Activated CD4-positive, alpha-beta T cell treated with anti-CD3 and anti-CD28 coated beads for 36 hours (primary cell): ENCODE measurements around the gene ZNF143. TPM values are rescaled to one million over a fixed set of nuclear protein-coding genes. Genes with fewer than 3 reads are reported as not detected.
A peak's percentile ranks its signal among the peaks of the same experiment; 100 is the strongest.

Experiments
- ATAC-seq: fragments of 200-7000 bp; cut with Tn5 transposase; one replicate; pipeline ENCODE4 v1.10.0; 2021; ENCODE audit warnings: mild to moderate bottlenecking, moderate library complexity
- CTCF ChIA-PET: fragments of 350-600 bp; sonication (Branson Sonifier 250); formaldehyde crosslinking; loops from one replicate; lab custom pipeline; 2021; ENCODE audit warnings: antibody characterized with exemption; lab: Charles Lee
- POLR2A ChIA-PET: fragments of 350-600 bp; sonication (Branson Sonifier 250); formaldehyde crosslinking; loops from one replicate; lab custom pipeline; 2021; ENCODE audit warnings: antibody characterized with exemption, inconsistent platforms; lab: Charles Lee
- DNase-seq: peaks from one replicate; pipeline ENCODE4 v3.0.0-alpha.2; 2020
- H3K27ac Mint-ChIP-seq: one replicate; pipeline ENCODE4 v1.8.0; 2021; ENCODE audit warnings: mixed read lengths
- H3K27me3 Mint-ChIP-seq: one replicate; pipeline ENCODE4 v1.8.0; 2021; ENCODE audit warnings: mixed read lengths
- H3K36me3 Mint-ChIP-seq: one replicate; pipeline ENCODE4 v1.8.0; 2021; ENCODE audit warnings: low read depth, mixed read lengths
- H3K4me1 Mint-ChIP-seq: one replicate; pipeline ENCODE4 v1.8.0; 2021; ENCODE audit warnings: mixed read lengths
- H3K4me3 Mint-ChIP-seq: one replicate; pipeline ENCODE4 v1.8.0; 2021; ENCODE audit warnings: mild to moderate bottlenecking, moderate library complexity, mixed read lengths
- H3K9me3 Mint-ChIP-seq: one replicate; pipeline ENCODE4 v1.8.0; 2021; ENCODE audit warnings: low read depth, mixed read lengths
- intact Hi-C, 2 experiments: fragments of 100-400 bp; cut with DNase I in 1 of 2; cut with micrococcal nuclease in 1 of 2; formaldehyde crosslinking; loops; one replicate each; pipeline versions ENCODE4 v1.14.2 to v1.15.1; 2022 to 2024; cut with DNase I, micrococcal nuclease
- total RNA-seq, 2 experiments: library from RNA; stranded (reverse); gene quantifications; one replicate each; pipeline ENCODE4 v1.2.3, GENCODE V29; 2021

The ZNF143 gene
- total RNA-seq, 2 experiments from 2014 or later: 32.6 to 34.9 TPM

GRCh38 chr11:9568854-9569587, 108.2 kb downstream of the ZNF143 start:
- H3K36me3 Mint-ChIP-seq: no peaks in the 10 kb centered on the region

DNA sequence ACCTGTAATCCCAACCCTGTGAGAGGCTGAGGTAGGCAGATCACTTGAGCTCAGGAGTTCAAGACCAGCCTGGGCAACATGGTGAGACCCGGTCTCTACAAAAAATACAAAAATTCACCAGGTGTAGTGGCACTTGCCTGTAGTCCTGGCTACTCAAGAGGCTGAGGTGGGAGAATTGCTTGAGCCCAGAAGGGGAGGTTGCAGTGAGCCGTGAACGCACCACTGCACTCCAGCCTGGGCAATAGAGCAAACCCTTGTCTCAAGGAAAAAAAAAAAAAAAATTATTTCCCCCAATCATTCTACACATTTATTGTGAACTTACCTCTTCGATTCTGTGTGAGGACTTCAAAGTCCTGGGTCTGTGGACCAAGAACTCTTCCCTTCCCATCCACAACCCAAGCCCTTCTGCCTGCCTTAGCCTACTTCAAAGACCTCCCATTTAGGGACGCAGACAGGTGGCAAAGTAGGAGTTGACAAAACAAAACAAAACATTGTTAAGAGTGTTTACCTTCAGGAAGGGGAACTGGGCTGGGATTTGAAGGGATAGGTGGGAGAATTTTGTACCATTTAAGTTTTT, 108.9 kb downstream of the ZNF143 start:
- H3K4me3 Mint-ChIP-seq: no peak overlapping the region
- H3K27me3 Mint-ChIP-seq: no peaks in the 10 kb centered on the region
- ATAC-seq: no peak
- H3K27ac Mint-ChIP-seq: no peak overlapping the region
- CTCF ChIA-PET: no interaction called here
- no peak for DNase-seq
- POLR2A ChIA-PET: no interaction called here
- intact Hi-C loops: loop anchor here (5.0 kb wide), 2 partner anchors 32 to 207 kb away; no protein-coding TSS in a partner anchor
- H3K36me3 Mint-ChIP-seq: peaks cover 3% of the 10 kb centered on the region
- peaks cover 28% of the 10 kb centered on the region for H3K4me1 Mint-ChIP-seq
- H3K9me3 Mint-ChIP-seq: no peaks in the 10 kb centered on the region

More at GRCh38 chr11:9568854-9569587, 108.2 kb downstream of the ZNF143 start:
- CTCF ChIA-PET: interaction anchor here (0.9 kb wide), 1 partner anchor 190 kb away, joined by 3 read pairs; no protein-coding TSS in a partner anchor
- Mint-ChIP-seq H3K27me3 (no peaks in the 10 kb centered on the region), H3K4me1 (peaks cover 28% of the 10 kb centered on the region), H3K4me3 (no peak overlapping the region), H3K27ac (peak overlapping the region; percentile 12), H3K9me3 (no peaks in the 10 kb centered on the region)
- POLR2A ChIA-PET: no interaction called here
- DNase-seq (no peak), ATAC-seq (no peak)
- intact Hi-C loops: no loop called here

DNA sequence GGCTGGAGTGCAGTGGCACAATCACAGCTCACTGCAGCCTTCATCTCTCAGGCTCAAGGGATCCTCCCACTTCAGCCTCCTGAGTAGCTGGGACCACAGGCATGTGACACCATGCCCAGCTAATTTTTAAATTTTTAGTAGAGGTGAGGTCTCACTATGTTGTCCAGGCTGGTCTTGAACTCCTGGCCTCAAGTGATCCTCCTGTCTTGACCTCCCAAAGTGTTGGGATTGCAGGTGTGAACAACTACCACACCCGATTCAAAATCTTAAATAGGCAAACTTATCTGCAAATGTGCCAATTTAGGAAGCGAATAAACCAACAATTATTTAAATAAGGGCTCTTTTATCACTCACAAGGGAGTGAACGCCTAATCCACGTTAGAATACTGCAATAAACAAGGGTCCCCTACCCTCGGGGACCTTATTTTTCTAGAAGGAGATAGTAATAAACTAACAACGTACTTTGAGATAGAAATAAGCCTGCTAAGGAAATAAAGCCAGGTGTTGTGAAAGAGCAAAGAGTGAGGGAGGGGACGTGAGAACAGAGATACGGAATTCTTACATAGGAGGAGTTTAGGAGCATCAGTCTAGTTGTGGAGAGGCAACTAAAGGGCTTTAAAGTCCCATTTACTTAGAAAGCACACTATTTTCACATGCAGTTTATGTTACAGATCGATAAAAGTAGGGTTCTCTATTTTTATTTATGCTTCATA, 109.7 kb downstream of the ZNF143 start:
- H3K4me1 Mint-ChIP-seq: peaks cover 28% of the 10 kb centered on the region
- H3K4me3 Mint-ChIP-seq: no peak overlapping the region
- H3K36me3 Mint-ChIP-seq: peaks cover 11% of the 10 kb centered on the region
- intact Hi-C loops: loop anchor here (5.0 kb wide), 2 partner anchors 33 to 208 kb away; no protein-coding TSS in a partner anchor
- no peak for ATAC-seq
- no peaks in the 10 kb centered on the region for H3K9me3 Mint-ChIP-seq
- DNase-seq: no peak
- H3K27ac Mint-ChIP-seq: no peak overlapping the region
- POLR2A ChIA-PET: no interaction called here
- H3K27me3 Mint-ChIP-seq: peaks cover 3% of the 10 kb centered on the region
- CTCF ChIA-PET: interaction anchor here (0.9 to 1.9 kb wide), 3 partner anchors 35 to 179 kb away, joined by 3 to 5 read pairs (median 4); no protein-coding TSS in a partner anchor

- no peak for ATAC-seq
- ChIA-PET CTCF (interaction anchor here (0.6 to 1.9 kb wide), 4 partner anchors 36 to 178 kb away, joined by 3 to 5 read pairs (median 4); no protein-coding TSS in a partner anchor), POLR2A (no interaction called here)
- Mint-ChIP-seq H3K4me1 (peaks cover 26% of the 10 kb centered on the region), H3K9me3 (no peaks in the 10 kb centered on the region), H3K36me3 (peaks cover 17% of the 10 kb centered on the region), H3K27me3 (peaks cover 3% of the 10 kb centered on the region), H3K27ac (no peak overlapping the region), H3K4me3 (peak overlapping the region; percentile 77)
- intact Hi-C loops: loop anchor here (5.0 kb wide), 2 partner anchors 34 to 209 kb away; no protein-coding TSS in a partner anchor
- DNase-seq: no peak
Measured at GRCh38 chr11:9571071-9571762, 110.4 kb downstream of the ZNF143 start.

DNA sequence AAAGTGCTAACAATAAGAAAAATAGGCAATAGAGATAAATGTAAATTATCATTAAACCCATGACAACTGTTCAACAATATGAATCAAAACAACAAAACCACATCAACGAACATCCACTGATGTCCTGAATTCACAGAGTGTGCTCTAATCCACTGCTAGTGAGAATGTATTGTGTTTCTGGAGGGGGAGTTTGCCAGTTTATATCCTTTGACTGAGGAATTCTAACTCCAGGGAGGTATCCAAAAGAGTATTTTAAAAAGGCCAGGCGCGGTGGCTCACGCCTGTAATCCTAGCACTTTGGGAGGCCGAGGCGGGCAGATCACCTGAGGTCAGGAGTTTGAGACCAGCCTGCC, 110.9 kb downstream of the ZNF143 start:
- intact Hi-C loops: loop anchor here (2.0 to 5.0 kb wide), 10 partner anchors 34 to 735 kb away; partner anchors contain the start of genes AKIP1 (in 1 of the 2), DENND5A (in 1 of the 2), IPO7 (in 1 of the 2) and SWAP70 (in 1 of the 2)
- Mint-ChIP-seq H3K9me3 (no peaks in the 10 kb centered on the region), H3K27ac (no peak overlapping the region), H3K36me3 (peaks cover 22% of the 10 kb centered on the region), H3K27me3 (peaks cover 3% of the 10 kb centered on the region), H3K4me3 (peak overlapping the region; percentile 77), H3K4me1 (peaks cover 25% of the 10 kb centered on the region)
- CTCF ChIA-PET: interaction anchor here (0.6 to 1.9 kb wide), 4 partner anchors 37 to 731 kb away, joined by 3 to 5 read pairs (median 4); no protein-coding TSS in a partner anchor
- no peak for DNase-seq
- no peak for ATAC-seq
- POLR2A ChIA-PET: no interaction called here

- peak; percentile 94 for ATAC-seq
- Mint-ChIP-seq H3K27ac (peak within 1 kb of the TSS; percentile 82), H3K27me3 (peaks cover 3% of the 10 kb centered on the region), H3K4me3 (peak within 1 kb of the TSS; percentile 94), H3K9me3 (no peaks in the 10 kb centered on the region), H3K36me3 (peaks cover 37% of the 10 kb centered on the region), H3K4me1 (peaks cover 33% of the 10 kb centered on the region)
- ChIA-PET POLR2A (interaction anchor here (0.6 to 1.8 kb wide), 10 partner anchors 9 to 821 kb away, joined by 3 to 21 read pairs (median 4); partner anchors contain the start of genes IPO7 and ZNF143), CTCF (interaction anchor here (0.9 to 1.8 kb wide), 7 partner anchors 38 to 731 kb away, joined by 3 to 8 read pairs (median 4); no protein-coding TSS in a partner anchor)
- intact Hi-C loops: loop anchor here (1.0 to 5.0 kb wide), 17 partner anchors 28 to 891 kb away; partner anchors contain the start of genes AKIP1 (in 1 of the 2), DENND5A (in 1 of the 2), IPO7 (in 1 of the 2) and RPL27A (in 1 of the 2)
- peak; percentile 99 for DNase-seq
Measured at GRCh38 chr11:9573052-9573774, 112.4 kb downstream of the ZNF143 start, which contains the start of gene WEE1. Gene WEE1, plus strand, starts transcription at chr11:9573670. Its CDS starts 264 bp downstream, at chr11:9573934.

GRCh38 chr11:9573775-9574621, 113.2 kb downstream of the ZNF143 start:
- CTCF ChIA-PET: interaction anchor here (0.7 to 1.8 kb wide), 8 partner anchors 27 to 730 kb away, joined by 3 to 8 read pairs (median 4); no protein-coding TSS in a partner anchor
- Mint-ChIP-seq H3K36me3 (peaks cover 42% of the 10 kb centered on the region), H3K9me3 (no peaks in the 10 kb centered on the region), H3K27ac (peak overlapping the region; percentile 82), H3K4me3 (peak overlapping the region; percentile 94), H3K27me3 (peaks cover 3% of the 10 kb centered on the region), H3K4me1 (peaks cover 29% of the 10 kb centered on the region)
- peak; percentile 46 for DNase-seq
- intact Hi-C loops: loop anchor here (1.0 to 5.0 kb wide), 17 partner anchors 27 to 892 kb away; partner anchors contain the start of genes AKIP1 (in 1 of the 2), DENND5A (in 1 of the 2), IPO7 (in 1 of the 2) and RPL27A (in 1 of the 2)
- ATAC-seq: peak; percentile 41
- POLR2A ChIA-PET: interaction anchor here (0.6 to 1.8 kb wide), 12 partner anchors 8 to 821 kb away, joined by 3 to 21 read pairs (median 4); partner anchors contain the start of gene ZNF143

- POLR2A ChIA-PET: interaction anchor here (0.6 to 1.8 kb wide), 3 partner anchors 9 to 114 kb away, joined by 3 to 16 read pairs (median 3); partner anchors contain the start of gene ZNF143
- ATAC-seq (no peak), DNase-seq (peak; percentile 50)
- CTCF ChIA-PET: interaction anchor here (1.2 to 2.6 kb wide), 3 partner anchors 38 to 729 kb away, joined by 3 to 9 read pairs (median 5); no protein-coding TSS in a partner anchor
- Mint-ChIP-seq H3K4me1 (peaks cover 31% of the 10 kb centered on the region), H3K27ac (peak overlapping the region; percentile 82), H3K36me3 (peaks cover 49% of the 10 kb centered on the region), H3K4me3 (peak overlapping the region; percentile 94), H3K9me3 (no peaks in the 10 kb centered on the region), H3K27me3 (peaks cover 3% of the 10 kb centered on the region)
- intact Hi-C loops: loop anchor here (5.0 kb wide), 2 partner anchors 37 to 212 kb away; no protein-coding TSS in a partner anchor
Measured at GRCh38 chr11:9574622-9575259, 113.9 kb downstream of the ZNF143 start.
